ENCODE data around the gene CEP41. TPM values are rescaled to one million over a fixed set of nuclear protein-coding genes. Genes with fewer than 3 reads are reported as not detected.
A peak's percentile ranks its signal among the peaks of the same experiment; 100 is the strongest.

CEP41 gene
- total and polyA plus RNA-seq, 2 experiments from 2014 or later = 17.4 to 25.0 TPM

- DNase-seq (ENCODE audit: low spot score) = no peak
- Mint-ChIP-seq H3K4me3 (no peak overlapping the region), H3K27ac (no peak overlapping the region), H3K36me3 (ENCODE audit: low read depth) (no peaks in the 10 kb centered on the region), H3K27me3 (ENCODE audit: insufficient read depth, low read depth, poor library complexity) (peaks cover 2% of the 10 kb centered on the region), H3K4me1 (no peaks in the 10 kb centered on the region), H3K9me3 (no peaks in the 10 kb centered on the region)
- H3K4me3 ChIP-seq = no peak overlapping the region
- ATAC-seq = peak; percentile 46
- H3K4me1 ChIP-seq (ENCODE audit: insufficient read depth) = peaks cover 9% of the 10 kb centered on the region
- H3K27ac ChIP-seq (ENCODE audit: low read depth) = no peak overlapping the region
- no peaks in the 10 kb centered on the region for H3F3A ChIP-seq (replicated peaks; ENCODE audit: low read depth)
- TF ChIP-seq ZNF114 (CRISPR knock-in tag; IDR thresholded peaks at IDR 0.05) = no peak
- no peak for TF ChIP-seq CTCF (conservative IDR thresholded peaks at IDR 0.05; ENCODE audit: low read depth in 2 of 2)
- TF ChIP-seq EZH2phosphoT487 (IDR thresholded peaks at IDR 0.05; ENCODE audit: unreplicated experiment) = no peak
- TF ChIP-seq NANOG (IDR thresholded peaks at IDR 0.05; ENCODE audit: borderline replicate concordance) = no peak
- no peak for TF ChIP-seq ZNF331 (CRISPR knock-in tag; IDR thresholded peaks at IDR 0.05; ENCODE audit: low read depth)
- no peak for TF ChIP-seq CREB1 (CRISPR knock-in tag; IDR thresholded peaks at IDR 0.05; ENCODE audit: low read depth)
- no peak for TF ChIP-seq ETS1 (IDR thresholded peaks at IDR 0.05)
- no peak for TF ChIP-seq POLR2AphosphoS5 (IDR thresholded peaks at IDR 0.05; ENCODE audit: low read depth)
- TF ChIP-seq JUNB (IDR thresholded peaks at IDR 0.05; ENCODE audit: unreplicated experiment) = no peak
- TF ChIP-seq, protein P1, sequence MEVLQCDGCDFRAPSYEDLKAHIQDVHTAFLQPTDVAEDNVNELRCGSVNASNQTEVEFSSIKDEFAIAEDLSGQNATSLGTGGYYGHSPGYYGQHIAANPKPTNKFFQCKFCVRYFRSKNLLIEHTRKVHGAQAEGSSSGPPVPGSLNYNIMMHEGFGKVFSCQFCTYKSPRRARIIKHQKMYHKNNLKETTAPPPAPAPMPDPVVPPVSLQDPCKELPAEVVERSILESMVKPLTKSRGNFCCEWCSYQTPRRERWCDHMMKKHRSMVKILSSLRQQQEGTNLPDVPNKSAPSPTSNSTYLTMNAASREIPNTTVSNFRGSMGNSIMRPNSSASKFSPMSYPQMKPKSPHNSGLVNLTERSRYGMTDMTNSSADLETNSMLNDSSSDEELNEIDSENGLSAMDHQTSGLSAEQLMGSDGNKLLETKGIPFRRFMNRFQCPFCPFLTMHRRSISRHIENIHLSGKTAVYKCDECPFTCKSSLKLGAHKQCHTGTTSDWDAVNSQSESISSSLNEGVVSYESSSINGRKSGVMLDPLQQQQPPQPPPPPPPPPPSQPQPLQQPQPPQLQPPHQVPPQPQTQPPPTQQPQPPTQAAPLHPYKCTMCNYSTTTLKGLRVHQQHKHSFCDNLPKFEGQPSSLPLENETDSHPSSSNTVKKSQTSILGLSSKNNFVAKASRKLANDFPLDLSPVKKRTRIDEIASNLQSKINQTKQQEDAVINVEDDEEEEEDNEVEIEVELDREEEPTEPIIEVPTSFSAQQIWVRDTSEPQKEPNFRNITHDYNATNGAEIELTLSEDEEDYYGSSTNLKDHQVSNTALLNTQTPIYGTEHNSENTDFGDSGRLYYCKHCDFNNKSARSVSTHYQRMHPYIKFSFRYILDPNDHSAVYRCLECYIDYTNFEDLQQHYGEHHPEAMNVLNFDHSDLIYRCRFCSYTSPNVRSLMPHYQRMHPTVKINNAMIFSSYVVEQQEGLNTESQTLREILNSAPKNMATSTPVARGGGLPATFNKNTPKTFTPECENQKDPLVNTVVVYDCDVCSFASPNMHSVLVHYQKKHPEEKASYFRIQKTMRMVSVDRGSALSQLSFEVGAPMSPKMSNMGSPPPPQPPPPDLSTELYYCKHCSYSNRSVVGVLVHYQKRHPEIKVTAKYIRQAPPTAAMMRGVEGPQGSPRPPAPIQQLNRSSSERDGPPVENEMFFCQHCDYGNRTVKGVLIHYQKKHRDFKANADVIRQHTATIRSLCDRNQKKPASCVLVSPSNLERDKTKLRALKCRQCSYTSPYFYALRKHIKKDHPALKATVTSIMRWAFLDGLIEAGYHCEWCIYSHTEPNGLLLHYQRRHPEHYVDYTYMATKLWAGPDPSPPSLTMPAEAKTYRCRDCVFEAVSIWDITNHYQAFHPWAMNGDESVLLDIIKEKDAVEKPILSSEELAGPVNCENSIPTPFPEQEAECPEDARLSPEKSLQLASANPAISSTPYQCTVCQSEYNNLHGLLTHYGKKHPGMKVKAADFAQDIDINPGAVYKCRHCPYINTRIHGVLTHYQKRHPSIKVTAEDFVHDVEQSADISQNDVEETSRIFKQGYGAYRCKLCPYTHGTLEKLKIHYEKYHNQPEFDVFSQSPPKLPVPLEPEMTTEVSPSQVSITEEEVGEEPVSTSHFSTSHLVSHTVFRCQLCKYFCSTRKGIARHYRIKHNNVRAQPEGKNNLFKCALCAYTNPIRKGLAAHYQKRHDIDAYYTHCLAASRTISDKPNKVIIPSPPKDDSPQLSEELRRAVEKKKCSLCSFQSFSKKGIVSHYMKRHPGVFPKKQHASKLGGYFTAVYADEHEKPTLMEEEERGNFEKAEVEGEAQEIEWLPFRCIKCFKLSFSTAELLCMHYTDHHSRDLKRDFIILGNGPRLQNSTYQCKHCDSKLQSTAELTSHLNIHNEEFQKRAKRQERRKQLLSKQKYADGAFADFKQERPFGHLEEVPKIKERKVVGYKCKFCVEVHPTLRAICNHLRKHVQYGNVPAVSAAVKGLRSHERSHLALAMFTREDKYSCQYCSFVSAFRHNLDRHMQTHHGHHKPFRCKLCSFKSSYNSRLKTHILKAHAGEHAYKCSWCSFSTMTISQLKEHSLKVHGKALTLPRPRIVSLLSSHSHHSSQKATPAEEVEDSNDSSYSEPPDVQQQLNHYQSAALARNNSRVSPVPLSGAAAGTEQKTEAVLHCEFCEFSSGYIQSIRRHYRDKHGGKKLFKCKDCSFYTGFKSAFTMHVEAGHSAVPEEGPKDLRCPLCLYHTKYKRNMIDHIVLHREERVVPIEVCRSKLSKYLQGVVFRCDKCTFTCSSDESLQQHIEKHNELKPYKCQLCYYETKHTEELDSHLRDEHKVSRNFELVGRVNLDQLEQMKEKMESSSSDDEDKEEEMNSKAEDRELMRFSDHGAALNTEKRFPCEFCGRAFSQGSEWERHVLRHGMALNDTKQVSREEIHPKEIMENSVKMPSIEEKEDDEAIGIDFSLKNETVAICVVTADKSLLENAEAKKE (CRISPR knock-in tag; IDR thresholded peaks at IDR 0.05) = no peak
- no peak for TF ChIP-seq EZH2 (IDR thresholded peaks at IDR 0.05; ENCODE audit: low read depth, unreplicated experiment)
- TF ChIP-seq, protein P2, sequence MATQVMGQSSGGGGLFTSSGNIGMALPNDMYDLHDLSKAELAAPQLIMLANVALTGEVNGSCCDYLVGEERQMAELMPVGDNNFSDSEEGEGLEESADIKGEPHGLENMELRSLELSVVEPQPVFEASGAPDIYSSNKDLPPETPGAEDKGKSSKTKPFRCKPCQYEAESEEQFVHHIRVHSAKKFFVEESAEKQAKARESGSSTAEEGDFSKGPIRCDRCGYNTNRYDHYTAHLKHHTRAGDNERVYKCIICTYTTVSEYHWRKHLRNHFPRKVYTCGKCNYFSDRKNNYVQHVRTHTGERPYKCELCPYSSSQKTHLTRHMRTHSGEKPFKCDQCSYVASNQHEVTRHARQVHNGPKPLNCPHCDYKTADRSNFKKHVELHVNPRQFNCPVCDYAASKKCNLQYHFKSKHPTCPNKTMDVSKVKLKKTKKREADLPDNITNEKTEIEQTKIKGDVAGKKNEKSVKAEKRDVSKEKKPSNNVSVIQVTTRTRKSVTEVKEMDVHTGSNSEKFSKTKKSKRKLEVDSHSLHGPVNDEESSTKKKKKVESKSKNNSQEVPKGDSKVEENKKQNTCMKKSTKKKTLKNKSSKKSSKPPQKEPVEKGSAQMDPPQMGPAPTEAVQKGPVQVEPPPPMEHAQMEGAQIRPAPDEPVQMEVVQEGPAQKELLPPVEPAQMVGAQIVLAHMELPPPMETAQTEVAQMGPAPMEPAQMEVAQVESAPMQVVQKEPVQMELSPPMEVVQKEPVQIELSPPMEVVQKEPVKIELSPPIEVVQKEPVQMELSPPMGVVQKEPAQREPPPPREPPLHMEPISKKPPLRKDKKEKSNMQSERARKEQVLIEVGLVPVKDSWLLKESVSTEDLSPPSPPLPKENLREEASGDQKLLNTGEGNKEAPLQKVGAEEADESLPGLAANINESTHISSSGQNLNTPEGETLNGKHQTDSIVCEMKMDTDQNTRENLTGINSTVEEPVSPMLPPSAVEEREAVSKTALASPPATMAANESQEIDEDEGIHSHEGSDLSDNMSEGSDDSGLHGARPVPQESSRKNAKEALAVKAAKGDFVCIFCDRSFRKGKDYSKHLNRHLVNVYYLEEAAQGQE (IDR thresholded peaks at IDR 0.05; ENCODE audit: unreplicated experiment) = no peak
- TF ChIP-seq STAT1 (IDR thresholded peaks at IDR 0.05; ENCODE audit: unreplicated experiment) = no peak
- no peak overlapping the region for H3K4me2 ChIP-seq
- peaks cover 6% of the 10 kb centered on the region; the same call in 1 of the 2 replicates for H3K79me2 ChIP-seq (replicated peaks; ENCODE audit: insufficient read depth)
- H3K27me3 ChIP-seq (ENCODE audit: insufficient read depth) = no peaks in the 10 kb centered on the region
- no peaks in the 10 kb centered on the region; the same call in 1 of the 2 replicates for H4K20me1 ChIP-seq (replicated peaks; ENCODE audit: insufficient read depth)
- H3K36me3 ChIP-seq (ENCODE audit: insufficient read depth) = no peaks in the 10 kb centered on the region
- H2AFZ ChIP-seq = peak overlapping the region; percentile 35; the same call in 1 of the 2 replicates
- H3K9me2 ChIP-seq (ENCODE audit: insufficient read depth) = no peaks in the 10 kb centered on the region
These were observed 9.8 kb downstream of the CEP41 start for GRCh38 chr7:130430841-130431666.

All from GM23338 (cell line).